Uterus (tissue), 4 donors: Measurements from ENCODE around the gene NANOS1. TPM values are rescaled to one million over a fixed set of nuclear protein-coding genes. Genes with fewer than 3 reads are reported as not detected.

Experiments used
- DNase-seq, 2 donors: peaks; one replicate each; pipeline ENCODE4 v3.0.0-alpha.2; 2019 to 2020
- H3K27ac ChIP-seq, 2 donors: fragments of 200-600 bp; sonication (generic); 1 replicate in 1 of 2; 2 replicates in 1 of 2; pipeline ENCODE4 v1.5.1; 2016 to 2018
- H3K27me3 ChIP-seq, 2 donors: fragments of 200-600 bp; sonication (generic); one replicate each; pipeline ENCODE4 v1.5.1; 2018 to 2019; ENCODE audit warnings: control low read depth in 1 of 2
- H3K36me3 ChIP-seq, 2 donors: fragments of 200-600 bp; sonication (generic); one replicate each; pipeline ENCODE4 v1.5.1; 2019; ENCODE audit warnings: control low read depth in 1 of 2
- H3K4me1 ChIP-seq, 2 donors: fragments of 200-600 bp; sonication (generic); one replicate each; pipeline ENCODE4 v1.5.1; 2018 to 2019; ENCODE audit warnings: control low read depth in 1 of 2
- H3K4me3 ChIP-seq, 2 donors: fragments of 200-600 bp; sonication (generic); 1 replicate in 1 of 2; 2 replicates in 1 of 2; pipeline ENCODE4 v1.5.1; 2018 to 2019; ENCODE audit warnings: mild to moderate bottlenecking in 1 of 2
- H3K9me3 ChIP-seq, 2 donors: fragments of 200-600 bp; sonication (generic); one replicate each; pipeline ENCODE4 v1.5.1; 2019; ENCODE audit warnings: control low read depth in 1 of 2
- POLR2A ChIP-seq, 2 donors: fragments of 450-650 bp; IDR thresholded peaks; one replicate each; pipeline ENCODE4 v1.6.1; 2016; ENCODE audit warnings: antibody characterized with exemption in 2 of 2, mild to moderate bottlenecking in 1 of 2, moderate library complexity in 1 of 2
- intact Hi-C: fragments of 100-400 bp; cut with DNase I; formaldehyde crosslinking; loops from one replicate; pipeline ENCODE4 v1.15.1; 2023; ENCODE audit warnings: low total_unique reads
- total RNA-seq, 4 donors: library from RNA; depleted of rRNA in 3 of 4; stranded (reverse); fragments of >200 nt in 3 of 4; gene quantifications; one replicate each; pipeline versions ENCODE4 v1.1.0 to v1.2.4, GENCODE V29; 2014 to 2023
- TF ChIP-seq, protein P1 (sequence below), 4 experiments: fragments of 200-600 bp in 2 of 4; fragments of 450-650 bp in 2 of 4; sonication (generic) in 2 of 4; IDR thresholded peaks; one replicate each; pipeline ENCODE4 v1.5.1; 2016 to 2019; ENCODE audit warnings: antibody characterized with exemption in 4 of 4, mild to moderate bottlenecking in 2 of 4, moderate library complexity in 1 of 4
- donor health status: DM: yes; HTN: yes; CAD: no.

Gene NANOS1
- total RNA-seq, 4 donors from 2014 or later = 0.29 to 4.5 (median 2.1) TPM

DNA sequence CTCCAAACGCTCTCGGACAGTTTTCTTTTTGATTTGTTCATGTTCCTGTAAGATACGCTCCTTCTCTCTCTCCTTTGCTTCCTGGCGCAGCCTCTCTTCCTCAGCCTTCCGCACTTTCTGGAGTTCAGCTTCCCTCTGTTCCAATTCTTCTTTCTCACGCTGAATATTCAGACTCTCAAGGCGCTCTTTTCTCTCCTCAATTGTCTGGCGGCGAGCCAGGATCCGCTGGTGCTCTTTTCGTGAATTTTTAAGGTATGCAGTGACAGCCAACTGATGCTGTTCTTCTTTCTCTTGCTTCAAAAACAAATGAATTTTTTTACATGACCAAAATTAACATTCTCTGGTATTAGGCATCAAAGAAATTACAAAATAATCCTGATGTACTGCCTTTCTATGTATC, 28.5 kb downstream of the NANOS1 start:
- Histone ChIP-seq H3K4me3 (no peak overlapping the region), H3K9me3 (no peaks in the 10 kb centered on the region), H3K27me3 (no peaks in the 10 kb centered on the region), H3K36me3 (peaks cover 0 to 2% of the 10 kb centered on the region in 2 donors), H3K4me1 (no peaks in the 10 kb centered on the region), H3K27ac (no peak overlapping the region)
- DNase-seq = no peak
- intact Hi-C loops = no loop called here
- TF ChIP-seq, protein P1, sequence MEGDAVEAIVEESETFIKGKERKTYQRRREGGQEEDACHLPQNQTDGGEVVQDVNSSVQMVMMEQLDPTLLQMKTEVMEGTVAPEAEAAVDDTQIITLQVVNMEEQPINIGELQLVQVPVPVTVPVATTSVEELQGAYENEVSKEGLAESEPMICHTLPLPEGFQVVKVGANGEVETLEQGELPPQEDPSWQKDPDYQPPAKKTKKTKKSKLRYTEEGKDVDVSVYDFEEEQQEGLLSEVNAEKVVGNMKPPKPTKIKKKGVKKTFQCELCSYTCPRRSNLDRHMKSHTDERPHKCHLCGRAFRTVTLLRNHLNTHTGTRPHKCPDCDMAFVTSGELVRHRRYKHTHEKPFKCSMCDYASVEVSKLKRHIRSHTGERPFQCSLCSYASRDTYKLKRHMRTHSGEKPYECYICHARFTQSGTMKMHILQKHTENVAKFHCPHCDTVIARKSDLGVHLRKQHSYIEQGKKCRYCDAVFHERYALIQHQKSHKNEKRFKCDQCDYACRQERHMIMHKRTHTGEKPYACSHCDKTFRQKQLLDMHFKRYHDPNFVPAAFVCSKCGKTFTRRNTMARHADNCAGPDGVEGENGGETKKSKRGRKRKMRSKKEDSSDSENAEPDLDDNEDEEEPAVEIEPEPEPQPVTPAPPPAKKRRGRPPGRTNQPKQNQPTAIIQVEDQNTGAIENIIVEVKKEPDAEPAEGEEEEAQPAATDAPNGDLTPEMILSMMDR (IDR thresholded peaks at IDR 0.05) = no peak
- no peak for TF ChIP-seq POLR2A (IDR thresholded peaks at IDR 0.05)

DNA sequence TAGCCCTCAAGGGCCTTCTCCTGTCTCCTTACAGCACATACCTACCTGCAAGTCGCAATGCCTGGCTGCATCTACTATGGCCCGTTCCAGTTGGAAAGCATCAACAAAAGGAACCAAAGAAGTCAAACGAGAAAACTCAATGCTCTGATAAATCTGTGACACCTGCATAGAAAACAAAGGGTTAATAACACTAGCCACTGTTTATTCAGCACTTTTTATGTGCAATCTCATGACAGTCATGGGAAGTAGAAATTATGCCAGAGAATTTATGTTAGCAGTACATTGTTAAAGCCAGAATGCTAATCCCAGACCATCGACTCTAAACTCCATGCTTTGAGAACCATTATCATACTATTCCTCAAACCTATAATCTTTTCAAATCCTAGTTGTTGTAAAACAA, 30.0 kb downstream of the NANOS1 start:
- no peak for DNase-seq
- Histone ChIP-seq H3K27ac (no peak overlapping the region), H3K27me3 (no peaks in the 10 kb centered on the region), H3K4me3 (no peak overlapping the region), H3K36me3 (peaks cover 0 to 2% of the 10 kb centered on the region in 2 donors), H3K9me3 (no peaks in the 10 kb centered on the region), H3K4me1 (no peaks in the 10 kb centered on the region)
- TF ChIP-seq, protein P1 (IDR thresholded peaks at IDR 0.05) = no peak
- TF ChIP-seq POLR2A (IDR thresholded peaks at IDR 0.05) = no peak
- intact Hi-C loops = no loop called here

DNA sequence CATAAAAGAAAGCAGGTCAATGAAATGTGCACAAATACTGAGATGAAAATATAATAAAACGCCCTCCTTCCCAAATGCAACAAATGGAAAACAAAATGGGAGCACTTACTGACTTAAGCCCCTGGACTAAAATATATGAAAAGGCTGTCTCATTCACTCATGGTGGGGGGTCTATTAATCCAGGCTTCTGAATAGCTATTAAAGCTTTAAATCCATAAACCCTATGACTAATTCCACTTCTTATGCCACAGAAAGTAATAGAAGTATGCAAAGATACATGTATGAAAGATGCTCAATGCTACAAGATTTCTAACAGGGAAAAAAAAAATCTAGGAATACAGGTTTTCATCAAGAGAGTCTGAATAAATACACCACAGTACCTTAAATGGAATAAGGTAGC, 30.6 kb downstream of the NANOS1 start:
- intact Hi-C loops = no loop called here
- Histone ChIP-seq H3K4me3 (no peak overlapping the region), H3K4me1 (no peaks in the 10 kb centered on the region), H3K9me3 (no peaks in the 10 kb centered on the region), H3K36me3 (peaks cover 0 to 2% of the 10 kb centered on the region in 2 donors), H3K27ac (no peak overlapping the region), H3K27me3 (no peaks in the 10 kb centered on the region)
- TF ChIP-seq POLR2A (IDR thresholded peaks at IDR 0.05) = no peak
- TF ChIP-seq, protein P1 (IDR thresholded peaks at IDR 0.05) = no peak
- no peak for DNase-seq

DNA sequence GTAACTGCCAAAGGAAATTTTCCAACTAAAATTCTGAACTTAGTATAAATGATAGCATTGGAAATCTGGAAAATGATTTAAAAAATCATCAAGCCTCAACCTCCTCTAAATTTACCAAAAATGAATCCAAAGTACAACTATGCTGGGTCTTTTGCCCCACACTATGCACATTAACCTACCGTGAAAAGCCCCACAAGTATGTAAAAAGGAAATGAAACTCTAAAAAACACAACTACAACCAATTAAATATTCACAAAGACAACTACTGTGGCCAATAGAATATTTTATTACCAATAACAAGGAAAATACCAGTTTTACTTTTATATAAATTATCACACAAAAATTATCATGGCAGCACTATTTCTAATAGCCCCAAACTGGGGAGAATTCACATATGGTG, 31.8 kb downstream of the NANOS1 start:
- DNase-seq = no peak
- TF ChIP-seq, protein P1 (IDR thresholded peaks at IDR 0.05) = no peak
- TF ChIP-seq POLR2A (IDR thresholded peaks at IDR 0.05) = no peak
- no peak overlapping the region for H3K4me3 ChIP-seq
- H3K9me3 ChIP-seq = no peaks in the 10 kb centered on the region
- H3K27ac ChIP-seq = no peak overlapping the region
- no peaks in the 10 kb centered on the region for H3K27me3 ChIP-seq
- intact Hi-C loops = no loop called here
- H3K4me1 ChIP-seq = no peaks in the 10 kb centered on the region
- H3K36me3 ChIP-seq = peaks cover 0 to 2% of the 10 kb centered on the region in 2 donors

DNA sequence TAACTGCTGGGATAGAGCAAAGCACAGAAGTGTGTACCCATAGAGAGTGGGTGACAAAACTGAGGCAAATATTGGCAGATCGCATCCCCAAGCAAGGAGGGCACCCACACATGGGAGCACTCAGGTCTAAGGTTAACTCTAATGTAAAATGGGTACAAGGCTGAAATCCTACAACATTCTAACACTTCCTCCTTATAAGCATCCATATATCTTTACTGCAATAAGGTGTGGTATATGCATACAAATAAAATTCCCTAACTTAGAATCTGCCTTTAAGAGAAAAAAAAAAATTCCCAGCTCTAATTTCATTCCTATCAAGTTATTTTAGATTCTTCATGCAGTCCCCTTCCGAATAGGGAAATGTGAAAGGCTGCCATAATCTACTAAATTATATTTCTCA, 32.4 kb downstream of the NANOS1 start:
- no peaks in the 10 kb centered on the region for H3K4me1 ChIP-seq
- H3K4me3 ChIP-seq = no peak overlapping the region
- TF ChIP-seq POLR2A (IDR thresholded peaks at IDR 0.05) = no peak
- TF ChIP-seq, protein P1 (IDR thresholded peaks at IDR 0.05) = no peak
- H3K27ac ChIP-seq = no peak overlapping the region
- DNase-seq = no peak
- intact Hi-C loops = no loop called here
- H3K36me3 ChIP-seq = peaks cover 0 to 2% of the 10 kb centered on the region in 2 donors
- H3K27me3 ChIP-seq = no peaks in the 10 kb centered on the region
- no peaks in the 10 kb centered on the region for H3K9me3 ChIP-seq
